ENCODE measurements around the gene VSIG10.
A peak's percentile ranks its signal among the peaks of the same experiment; 100 is the strongest.

Gene VSIG10

DNA sequence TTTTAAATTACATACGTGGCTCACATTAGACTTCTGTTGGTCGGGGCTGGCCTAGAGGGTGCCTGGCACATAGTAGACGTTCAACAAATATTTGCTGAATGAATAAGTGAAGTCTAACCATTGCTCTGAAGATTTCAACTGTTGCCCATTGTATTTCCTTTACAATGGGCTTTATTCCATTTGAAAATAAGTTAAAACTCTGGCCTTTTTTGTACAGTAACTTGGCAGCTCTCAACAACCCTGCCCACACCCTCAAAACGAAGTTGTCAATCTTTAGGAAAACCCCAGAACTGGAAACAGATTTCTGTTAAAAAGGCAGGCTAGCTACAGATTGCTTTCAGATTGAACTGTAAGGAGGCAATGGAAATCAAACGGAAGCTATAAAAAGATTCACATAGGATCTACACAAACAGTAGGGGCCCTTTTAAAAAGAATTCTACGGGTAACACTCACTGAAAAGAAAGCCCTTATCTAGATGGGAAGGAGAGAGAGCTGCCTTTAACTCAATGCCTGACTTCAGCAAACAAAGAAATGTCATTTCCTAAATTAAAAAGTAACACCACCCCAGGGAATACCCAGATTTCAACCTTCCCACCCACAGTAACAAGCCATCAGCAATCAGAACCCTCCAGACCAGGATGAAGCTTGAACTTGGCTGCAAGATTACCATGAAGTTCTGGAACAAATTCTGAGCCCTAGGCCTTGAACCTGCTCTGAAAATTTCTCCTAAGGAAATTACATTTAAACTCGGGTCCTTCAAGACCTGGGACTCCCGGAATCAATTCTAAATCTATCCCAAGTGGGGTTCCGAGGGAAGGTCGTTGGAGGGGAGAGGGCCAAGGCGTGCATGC, 44.2 kb downstream of the VSIG10 start:
- DNase-seq (ENCODE audit: low read depth) = no peak

DNA sequence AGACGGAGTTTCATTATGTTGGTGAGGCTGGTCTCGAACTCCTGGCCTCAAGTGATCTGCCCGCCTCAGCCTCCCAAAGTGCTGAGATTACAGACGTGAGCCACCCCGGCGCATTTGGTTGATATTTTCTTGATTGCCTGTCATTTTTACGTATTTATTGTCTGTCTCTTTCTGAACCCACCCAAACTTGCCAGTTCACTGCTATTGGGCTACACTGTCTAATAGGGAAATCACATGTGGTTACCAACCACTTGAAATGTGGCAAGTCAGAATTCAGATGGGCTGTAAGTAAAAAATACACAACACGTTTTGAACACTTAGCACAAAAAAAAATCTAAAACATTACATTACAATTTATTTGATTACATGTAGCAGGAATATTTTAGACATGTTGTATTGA, 44.9 kb downstream of the VSIG10 start:
- no peak for DNase-seq (ENCODE audit: low read depth)

DNA sequence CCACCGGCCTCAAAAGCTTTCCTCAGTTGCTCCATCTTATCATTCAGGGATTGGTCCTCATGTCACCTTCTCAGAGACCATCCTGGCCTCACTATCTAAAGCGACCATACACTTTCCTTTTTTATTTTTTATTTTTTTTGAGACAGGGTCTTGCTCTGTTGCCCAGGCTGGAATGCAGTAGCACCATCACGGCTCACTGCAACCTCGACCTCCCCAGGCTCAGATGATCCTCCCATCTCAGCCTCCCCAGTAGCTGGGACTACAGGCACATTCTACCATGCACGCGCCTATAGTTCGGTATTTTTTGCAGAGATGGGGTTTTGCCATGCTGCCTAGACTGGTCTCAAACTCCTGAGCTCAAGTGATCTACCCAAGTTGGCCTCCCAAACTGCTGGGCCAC, 45.6 kb downstream of the VSIG10 start:
- no peak for DNase-seq (ENCODE audit: low read depth)

DNA sequence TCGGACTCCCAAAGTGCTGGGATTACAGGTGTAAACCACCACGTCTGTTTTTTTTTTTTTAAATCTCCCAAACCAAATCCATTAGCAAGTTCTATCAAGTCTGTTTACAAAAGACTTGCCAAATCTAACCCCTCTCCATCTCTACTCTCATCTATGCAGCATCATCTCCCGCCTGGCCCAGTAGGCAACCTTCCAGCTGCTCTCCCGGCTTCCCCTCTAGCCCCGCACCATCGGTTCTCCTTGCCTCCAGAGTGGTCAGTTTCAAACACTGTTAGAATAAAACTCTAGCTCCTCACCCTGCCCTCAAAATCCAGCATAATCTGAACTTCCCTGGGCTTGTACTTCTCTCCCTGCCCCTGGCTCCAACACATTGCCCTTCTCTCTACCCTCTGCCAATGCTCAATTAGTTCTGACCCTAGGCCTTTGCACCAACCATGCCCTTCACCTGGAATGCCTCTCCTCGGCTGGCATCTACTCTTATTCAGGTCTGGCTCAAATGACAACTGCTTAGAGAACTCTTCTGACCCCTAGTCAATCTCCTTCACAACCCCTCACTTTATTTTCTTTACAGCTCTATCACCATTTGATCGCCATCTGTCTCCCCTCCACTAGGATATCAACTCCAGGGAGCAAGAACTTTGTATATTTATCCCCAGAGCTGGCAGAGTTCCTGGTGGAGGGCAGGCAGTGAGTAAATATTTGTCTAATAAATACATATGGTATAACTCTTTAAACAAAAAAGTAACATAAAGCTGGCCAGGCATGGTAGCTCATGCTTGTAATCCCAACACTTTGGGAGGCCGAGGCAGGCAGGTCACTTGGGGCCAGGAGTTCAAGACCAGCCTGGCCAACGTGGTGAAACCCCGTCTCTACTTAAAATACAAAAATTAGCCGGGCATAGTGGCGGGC, 47.7 kb downstream of the VSIG10 start:
- DNase-seq (ENCODE audit: low read depth) = no peak

DNA sequence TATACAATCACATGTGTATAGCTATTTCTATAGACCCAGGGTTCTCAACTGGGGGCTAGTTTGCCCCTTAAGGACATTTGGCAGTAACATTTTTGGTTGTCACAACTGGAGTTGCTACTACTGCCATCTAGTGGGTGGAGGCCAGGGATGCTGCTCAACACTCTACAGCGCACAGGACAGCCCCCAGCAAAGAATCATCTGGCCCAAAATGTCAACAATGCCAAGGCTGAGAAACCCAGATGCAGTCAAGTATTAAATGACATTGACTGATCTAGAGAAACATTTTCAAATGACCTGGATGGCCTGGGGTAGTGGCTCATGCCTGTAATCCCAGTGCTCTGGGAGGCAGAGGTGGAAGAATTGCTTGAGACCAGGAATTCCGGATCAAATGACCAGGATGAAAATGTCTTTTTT, 48.7 kb downstream of the VSIG10 start:
- DNase-seq (ENCODE audit: low read depth) = peak; percentile 30

DNA sequence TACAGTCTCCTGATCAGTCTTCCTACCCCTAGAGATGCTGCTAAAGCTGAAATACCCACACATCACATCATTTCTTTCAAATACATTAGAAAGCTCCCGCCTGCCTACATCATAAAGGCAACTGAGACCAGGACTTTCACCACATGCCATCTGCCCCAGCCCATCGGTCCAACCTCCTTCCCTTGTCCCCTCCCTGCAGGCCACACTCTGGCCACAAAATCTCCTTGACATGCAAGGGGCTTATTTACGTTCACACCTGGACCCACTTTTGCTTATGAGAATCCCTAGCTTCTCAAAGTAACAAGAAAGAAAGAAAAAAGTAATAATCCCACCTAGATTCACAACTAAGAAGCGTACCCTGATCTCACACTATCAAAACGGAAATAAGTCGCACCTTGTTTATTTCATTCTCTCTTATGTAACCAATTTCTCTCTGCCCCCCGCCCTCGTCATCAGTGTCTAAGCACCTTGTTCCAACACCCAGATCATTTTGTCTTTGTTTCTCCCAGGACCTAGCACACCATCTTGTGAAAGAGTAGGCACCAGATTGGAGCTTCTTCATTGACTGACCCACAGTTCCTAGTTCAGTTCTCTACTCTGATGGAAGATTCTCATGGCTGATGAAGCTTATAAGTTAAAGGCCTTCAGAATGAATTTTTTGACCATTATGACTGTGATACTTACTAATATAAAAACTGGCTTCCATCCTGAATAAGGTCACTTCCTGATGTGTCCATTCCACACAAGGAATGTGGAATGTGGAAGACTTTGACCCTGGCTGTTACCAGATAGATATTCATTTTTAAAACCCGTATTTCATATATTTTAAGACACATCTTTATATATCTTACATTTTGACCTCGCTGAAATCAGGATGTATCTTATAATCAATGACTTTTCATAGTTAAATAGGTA, 50.5 kb downstream of the VSIG10 start:
- no peak for DNase-seq (ENCODE audit: low read depth)

DNA sequence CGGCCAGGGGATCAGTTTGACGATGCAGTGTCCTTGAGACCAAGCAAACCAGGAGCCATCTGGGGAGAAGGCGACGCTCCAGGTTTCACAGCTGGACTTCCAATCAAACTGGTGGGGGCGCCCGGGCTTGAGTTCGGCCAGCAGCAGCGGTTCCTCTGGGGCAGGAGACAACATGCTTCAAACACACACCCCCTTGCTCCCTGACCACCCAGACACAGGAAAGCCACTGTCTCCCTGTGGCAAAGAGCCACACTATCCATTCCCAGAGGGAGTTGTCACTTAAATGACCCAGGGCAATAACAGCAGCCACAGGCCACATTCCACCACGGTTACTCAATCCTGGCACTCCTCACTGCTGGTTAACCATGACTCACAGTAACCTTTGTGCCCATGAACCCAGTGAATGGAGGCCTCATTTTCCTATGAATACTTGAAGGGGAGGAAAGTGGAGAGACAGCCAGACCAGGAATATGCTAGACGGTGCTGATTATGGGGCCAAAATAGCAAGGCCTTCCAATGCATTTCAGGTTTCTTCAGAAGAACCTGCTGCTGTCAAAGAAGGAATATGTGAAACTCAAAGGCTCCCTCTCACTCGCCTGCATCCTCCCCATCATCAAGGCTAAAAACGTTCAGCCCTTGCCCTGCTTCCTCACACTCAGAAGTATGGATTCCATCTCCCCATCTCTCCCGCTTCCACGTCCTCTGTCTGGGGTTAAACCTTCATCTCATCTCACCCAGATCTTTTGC, 51.3 kb downstream of the VSIG10 start:
- no peak for DNase-seq (ENCODE audit: low read depth)

DNA sequence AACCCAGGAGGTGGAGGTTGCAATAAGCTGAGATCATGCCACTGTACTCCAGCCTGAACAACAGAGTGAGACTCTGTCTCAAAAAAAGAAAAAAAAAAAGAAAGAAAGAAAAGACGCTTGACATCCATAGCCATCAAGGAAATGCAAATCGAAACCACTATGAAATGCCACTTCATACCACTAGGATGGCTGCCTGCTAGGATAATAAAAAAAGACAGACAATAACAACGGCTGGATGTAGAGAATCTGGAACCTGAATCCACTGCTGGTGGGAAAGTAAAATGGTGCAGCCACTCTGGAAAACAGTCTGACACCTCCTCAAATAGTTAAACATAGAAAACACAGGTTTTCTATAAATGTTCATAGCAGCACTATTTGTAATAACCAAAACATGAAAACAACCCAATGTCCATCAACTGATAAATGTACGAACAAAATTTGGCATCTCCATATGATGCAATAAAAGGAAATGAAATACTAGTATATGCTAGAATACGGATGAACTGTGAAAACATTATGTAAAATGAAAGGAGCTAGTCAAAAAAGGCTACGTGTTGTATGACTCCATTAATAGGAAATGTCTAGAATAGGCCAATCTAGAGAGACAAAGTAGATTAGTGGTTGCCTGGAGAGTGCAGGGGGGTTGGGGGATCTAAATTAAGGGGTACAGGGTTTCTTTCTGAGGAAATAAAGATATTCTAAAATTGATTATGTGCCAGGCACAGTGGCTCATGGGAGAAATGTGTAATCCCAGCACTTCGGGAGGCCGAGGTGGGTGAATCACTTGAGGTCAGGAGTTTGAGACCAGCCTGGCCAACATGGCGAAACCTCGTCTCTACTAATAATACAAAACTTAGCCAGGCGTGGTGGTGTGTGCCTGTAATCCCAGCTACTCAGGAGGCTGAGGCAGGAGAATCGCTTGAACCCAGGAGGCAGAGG, 52.6 kb downstream of the VSIG10 start:
- DNase-seq (ENCODE audit: low read depth) = no peak

DNA sequence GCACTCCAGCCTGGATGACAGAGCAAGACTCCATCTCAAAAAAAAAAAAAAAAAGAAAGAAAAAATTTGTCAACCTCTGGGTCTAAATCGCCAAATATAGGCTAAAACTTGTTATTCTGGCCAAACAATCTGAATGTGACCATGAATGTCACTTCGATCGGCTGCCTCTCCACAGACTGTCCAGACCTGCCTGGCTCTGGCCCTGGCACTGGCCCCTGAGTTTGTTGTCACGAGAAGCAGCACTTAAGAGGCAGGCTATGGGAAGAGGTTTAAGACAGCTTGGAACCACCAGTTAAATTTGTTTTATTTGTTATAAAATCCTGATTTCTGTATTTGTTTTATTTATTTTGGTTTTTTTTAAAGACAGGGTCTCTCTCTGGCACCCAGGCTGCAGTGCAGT, 57.4 kb downstream of the VSIG10 start:
- no peak for DNase-seq (ENCODE audit: low read depth)

DNA sequence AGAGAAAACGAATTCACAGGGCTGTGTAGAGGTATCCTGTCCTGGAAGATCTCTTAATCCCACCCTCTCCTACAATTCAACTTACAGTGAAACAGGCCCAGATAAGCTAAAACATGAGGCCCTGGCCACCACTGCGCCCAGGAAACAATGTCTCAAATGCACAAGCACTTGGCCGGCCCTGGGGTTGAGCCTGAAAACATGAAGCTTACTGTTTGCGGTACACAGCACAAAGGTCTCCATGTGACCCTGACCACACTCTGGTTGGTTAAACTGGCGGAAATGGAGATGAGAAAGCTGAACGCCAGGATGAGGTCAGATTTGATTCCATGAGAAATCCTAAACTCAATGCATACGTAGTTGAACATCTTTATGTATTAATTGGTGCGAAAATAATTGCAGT, 59.2 kb downstream of the VSIG10 start:
- no peak for DNase-seq (ENCODE audit: low read depth)

DNA sequence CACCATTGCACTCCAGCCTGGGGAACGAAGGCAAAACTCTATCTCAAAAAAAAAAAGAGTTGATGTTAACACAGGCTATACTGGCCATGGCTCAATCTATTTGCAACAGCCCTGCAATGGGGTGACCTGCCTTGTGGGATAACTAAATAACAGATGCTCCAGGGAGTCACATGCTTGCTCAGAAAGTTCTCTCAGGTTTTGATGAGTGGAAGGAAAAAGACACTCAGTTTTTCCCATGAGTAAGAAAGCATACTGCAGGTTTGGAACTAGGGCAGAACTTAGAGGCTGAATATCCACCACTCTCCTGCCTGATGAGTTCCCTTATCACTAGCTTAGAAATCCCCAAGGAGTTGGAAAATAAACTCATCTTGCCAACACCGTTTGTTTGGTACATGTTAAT, 59.7 kb downstream of the VSIG10 start:
- DNase-seq (ENCODE audit: low read depth) = no peak

DNA sequence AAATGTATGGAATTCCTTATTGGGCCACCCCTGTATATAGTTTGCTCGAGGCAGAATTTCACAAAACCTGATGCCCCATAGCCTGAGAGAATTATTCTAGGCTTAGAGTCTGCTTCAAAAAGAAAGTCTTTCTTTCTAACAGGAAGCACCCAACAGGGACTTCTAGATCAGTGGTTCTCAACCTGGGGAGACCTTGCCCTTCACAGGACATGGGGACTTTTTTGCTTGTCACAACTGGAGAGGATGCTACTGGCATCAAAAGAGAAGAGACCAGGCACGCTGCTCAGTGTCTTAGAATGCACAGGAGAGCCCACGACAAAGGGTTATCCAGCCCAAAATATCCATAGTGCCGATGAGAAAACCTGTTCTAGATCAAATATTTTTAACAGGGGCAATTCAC, 61.7 kb downstream of the VSIG10 start:
- DNase-seq (ENCODE audit: low read depth) = no peak

DNA sequence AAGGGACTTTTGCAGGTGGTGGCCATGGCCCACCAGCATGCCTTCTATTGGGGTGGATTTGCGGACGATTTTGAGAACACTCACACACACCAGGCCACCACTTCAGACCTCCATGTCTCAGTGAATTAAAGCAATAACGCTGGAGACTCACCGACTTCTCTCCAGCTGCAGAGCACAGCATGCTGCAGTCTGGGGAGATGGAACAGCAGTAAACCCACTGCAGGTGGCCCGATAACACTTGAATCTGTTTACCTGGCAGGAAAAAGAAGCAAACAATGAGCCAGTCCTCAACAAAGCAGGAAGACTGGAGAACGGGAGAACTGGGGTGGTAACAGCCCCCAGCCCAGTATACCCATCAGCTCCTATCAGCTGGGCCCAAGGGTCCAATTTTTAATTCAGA, 65.7 kb downstream of the VSIG10 start:
- no peak for DNase-seq (ENCODE audit: low read depth)

DNA sequence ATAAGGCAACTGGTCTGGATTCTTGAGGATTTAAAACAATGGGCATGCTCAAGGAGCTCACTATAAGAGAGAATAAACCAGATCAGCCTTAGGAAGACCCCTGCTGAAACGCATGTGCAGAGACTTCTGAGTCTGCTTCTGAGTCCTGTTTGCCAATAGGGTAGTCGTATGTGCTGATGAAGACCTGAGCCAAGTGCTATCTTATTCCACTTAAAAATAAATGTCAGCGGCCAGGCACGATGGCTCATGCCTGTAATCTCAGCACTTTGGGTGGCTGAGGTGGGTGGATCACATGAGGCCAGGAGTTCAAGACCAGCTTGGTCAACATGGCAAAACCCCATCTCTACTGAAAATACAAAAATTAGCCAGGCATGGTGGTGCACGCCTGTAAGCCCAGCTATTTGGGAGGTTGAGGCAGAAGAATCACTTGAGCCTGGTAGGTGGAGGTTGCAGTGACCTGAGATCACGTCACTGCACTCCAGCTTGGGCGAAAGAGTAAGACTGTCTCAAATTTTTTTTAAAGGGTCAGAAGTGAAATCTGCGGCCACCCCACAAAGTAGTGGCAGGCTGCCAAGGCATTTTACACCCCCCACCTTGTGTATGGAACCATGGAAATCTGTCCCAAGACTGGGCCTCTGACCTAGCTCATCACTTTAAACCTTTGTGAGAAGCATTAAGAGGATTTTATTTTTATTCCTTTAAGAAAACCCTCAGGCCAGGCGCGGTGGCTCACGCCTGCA, 67.0 kb downstream of the VSIG10 start:
- no peak for DNase-seq (ENCODE audit: low read depth)

DNA sequence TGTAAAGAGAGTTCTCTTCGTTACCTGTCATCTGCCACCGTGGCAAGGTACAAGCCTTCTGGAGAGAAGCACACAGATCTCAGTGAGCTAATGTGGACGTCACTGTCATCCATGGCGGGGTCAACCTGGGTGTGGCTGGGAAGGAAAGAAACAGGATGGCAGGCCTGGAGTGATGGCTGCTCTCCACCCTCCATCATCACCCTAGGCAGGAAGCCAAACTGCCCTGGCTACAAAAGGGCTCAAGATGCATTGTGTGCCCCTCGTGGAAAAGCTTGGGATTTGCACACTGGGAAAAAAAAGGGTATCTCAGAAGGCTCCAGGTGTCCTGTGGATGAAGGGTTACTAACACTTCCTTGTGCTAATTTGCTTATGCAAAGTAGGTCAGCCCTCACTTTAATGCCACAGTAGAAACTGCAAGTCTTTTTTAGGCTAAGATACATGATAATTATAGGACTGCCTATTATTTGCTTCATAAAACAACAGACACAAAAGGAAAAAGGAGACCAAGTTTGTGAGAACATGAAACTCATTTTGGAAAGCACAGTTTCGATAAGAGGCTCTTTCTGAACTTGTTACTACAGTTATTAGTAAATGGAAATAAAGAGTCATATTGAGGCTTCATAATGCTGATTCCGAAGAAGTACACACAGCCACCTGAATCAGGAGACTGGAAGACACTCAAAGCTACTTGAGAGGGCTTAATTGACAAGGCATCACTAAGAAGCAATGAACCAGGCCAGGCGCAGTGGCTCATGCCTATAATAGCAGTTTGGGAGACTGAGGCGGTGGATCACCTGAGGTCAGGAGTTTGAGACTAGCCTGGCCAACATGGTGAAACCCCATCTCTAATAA, 68.4 kb downstream of the VSIG10 start:
- no peak for DNase-seq (ENCODE audit: low read depth)

DNA sequence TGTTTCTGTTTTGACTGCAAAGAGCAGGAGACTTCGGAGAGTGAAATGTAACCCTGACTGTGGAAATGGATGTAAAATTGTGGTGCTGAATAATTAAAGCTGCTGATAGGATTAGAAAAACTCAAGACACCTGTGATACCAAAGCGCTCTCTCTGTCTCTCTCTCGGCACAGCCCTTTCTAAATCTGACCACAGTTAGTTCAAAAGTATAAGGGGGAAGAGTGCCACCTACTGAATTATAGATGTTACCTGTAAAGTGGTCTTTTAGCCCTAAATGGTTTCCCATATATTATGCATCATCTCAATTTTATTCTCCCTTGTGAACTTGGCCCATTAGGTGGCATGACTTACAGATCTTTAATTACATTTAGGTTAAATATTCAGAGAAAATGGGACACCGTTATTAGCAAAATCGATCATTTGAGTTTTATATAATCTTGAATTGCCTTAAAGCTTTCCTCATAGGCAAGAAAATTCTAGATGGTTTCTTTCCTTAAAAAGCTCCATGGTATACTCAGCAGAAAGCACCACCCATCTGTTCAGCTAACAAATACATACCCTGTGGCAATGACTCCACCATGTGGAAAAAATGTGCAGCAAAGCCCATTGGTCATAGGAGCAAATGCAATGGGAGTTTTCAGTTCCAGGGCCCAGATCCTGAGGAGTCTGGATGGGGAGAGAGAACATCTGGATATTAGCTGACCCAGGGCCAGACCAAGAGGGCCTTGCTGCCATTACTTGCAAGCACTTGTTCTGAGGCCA, 69.2 kb downstream of the VSIG10 start:
- no peak for DNase-seq (ENCODE audit: low read depth)

DNA sequence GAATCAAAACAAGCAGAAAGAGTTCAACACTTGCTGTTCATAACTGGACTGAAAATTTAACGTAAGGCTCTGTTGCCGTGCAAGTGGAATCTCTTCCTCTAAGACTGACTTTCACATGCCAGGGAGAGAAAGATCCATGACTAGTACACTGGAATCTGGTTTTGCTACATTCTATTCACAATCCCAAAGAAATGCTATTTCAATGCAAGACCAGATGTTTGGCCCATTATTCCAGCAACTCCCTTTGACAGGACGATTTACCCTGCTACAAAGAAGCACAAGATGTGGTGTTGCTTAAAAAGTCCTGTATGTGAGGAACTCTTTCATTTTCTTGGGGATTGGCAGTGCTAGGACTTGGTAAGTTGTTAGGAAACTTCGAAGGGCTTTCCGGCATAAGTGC, 69.9 kb downstream of the VSIG10 start:
- no peak for DNase-seq (ENCODE audit: low read depth)

DNA sequence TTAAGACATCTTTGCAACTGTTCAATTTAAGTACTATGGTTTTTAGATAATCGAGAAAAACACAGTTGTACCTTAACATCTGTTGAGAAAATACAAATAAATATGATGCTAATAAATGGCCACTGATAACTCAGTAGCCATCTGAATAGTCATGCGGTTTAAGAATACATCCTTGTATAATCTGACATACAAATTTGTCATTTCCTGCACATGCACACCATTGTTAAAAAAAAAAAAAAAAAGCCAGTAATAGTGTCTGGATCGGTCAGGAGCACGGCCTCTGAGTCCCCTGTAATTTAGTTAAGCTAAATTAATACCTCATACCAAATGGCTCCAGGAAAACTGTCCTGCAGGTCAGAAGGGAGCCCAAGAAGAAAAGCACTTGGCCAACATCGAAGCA, 70.5 kb downstream of the VSIG10 start:
- no peak for DNase-seq (ENCODE audit: low read depth)
